MCF 10A (cell line): ENCODE measurements around the gene ADIG. TPM values are rescaled to one million over a fixed set of nuclear protein-coding genes. Genes with fewer than 3 reads are reported as not detected.

Experiments
- BruUV-seq: library from RNA; stranded (reverse); fragments of 400-500 nt; replicated peaks from 2 replicates; lab custom pipeline; 2021; lab: Mats Ljungman, UMichigan
- CTCF ChIA-PET: fragments of 300-600 bp; sonication (Branson Sonifier 250); formaldehyde crosslinking; extraction: SDS; loops from one replicate; lab custom pipeline; 2021; ENCODE audit warnings: antibody characterized with exemption, inconsistent platforms; lab: Yijun Ruan, JAX
- POLR2A ChIA-PET: fragments of 300-600, 350-650 bp; sonication (Branson Sonifier 250); formaldehyde crosslinking; extraction: SDS; loops from one replicate; lab custom pipeline; 2020; ENCODE audit warnings: antibody characterized with exemption, inconsistent platforms; lab: Yijun Ruan, JAX
- DNase-seq: peaks from one replicate; pipeline ENCODE4 v3.0.0-alpha.2; 2018; ENCODE audit not compliant: unreplicated experiment
- H3K27ac Mint-ChIP-seq: one replicate; pipeline ENCODE4 v1.8.0; 2022; ENCODE audit warnings: mild to moderate bottlenecking, low read depth, mixed read lengths; ENCODE audit not compliant: unreplicated experiment
- H3K27me3 Mint-ChIP-seq: one replicate; pipeline ENCODE4 v1.8.0; 2022; ENCODE audit warnings: mixed read lengths; ENCODE audit not compliant: insufficient read depth, unreplicated experiment
- H3K36me3 Mint-ChIP-seq: one replicate; pipeline ENCODE4 v1.8.0; 2022; ENCODE audit warnings: mild to moderate bottlenecking, moderate library complexity, mixed read lengths; ENCODE audit not compliant: insufficient read depth, unreplicated experiment
- H3K4me1 Mint-ChIP-seq: one replicate; pipeline ENCODE4 v1.8.0; 2022; ENCODE audit warnings: mixed read lengths; ENCODE audit not compliant: insufficient read depth, unreplicated experiment
- H3K4me3 Mint-ChIP-seq: one replicate; pipeline ENCODE4 v1.8.0; 2022; ENCODE audit warnings: mild to moderate bottlenecking, moderate library complexity, mixed read lengths; ENCODE audit not compliant: unreplicated experiment
- H3K9me3 Mint-ChIP-seq: one replicate; pipeline ENCODE4 v1.8.0; 2022; ENCODE audit warnings: mixed read lengths; ENCODE audit not compliant: unreplicated experiment
- CTCF ChIP-seq: fragments of 200-600 bp; IDR thresholded peaks from one replicate; pipeline ENCODE4 v1.8.0; 2022; ENCODE audit warnings: antibody characterized with exemption, mild to moderate bottlenecking; ENCODE audit not compliant: unreplicated experiment
- intact Hi-C: fragments of 100-400 bp; cut with micrococcal nuclease; formaldehyde crosslinking; loops from 2 replicates; pipeline ENCODE4 v1.14.1; 2022
- total RNA-seq: library from RNA; stranded (reverse); gene quantifications from 2 replicates; pipeline ENCODE4 v1.2.3, GENCODE V29; 2022

Gene ADIG
- total RNA-seq, 1 experiment from 2014 or later = not detected

- no TSS peak for BruUV-seq
- TF ChIP-seq CTCF = no peak
- no peak for DNase-seq
- H3K27me3 Mint-ChIP-seq = no peaks in the 10 kb centered on the region
- no peak overlapping the region for H3K27ac Mint-ChIP-seq
- no peaks in the 10 kb centered on the region for H3K36me3 Mint-ChIP-seq
- intact Hi-C loops = no loop called here
- H3K9me3 Mint-ChIP-seq = no peaks in the 10 kb centered on the region
- peaks cover 11% of the 10 kb centered on the region for H3K4me1 Mint-ChIP-seq
- POLR2A ChIA-PET = no interaction called here
- CTCF ChIA-PET = interaction anchor here (0.5 to 1.6 kb wide), 5 partner anchors 23 to 285 kb away, joined by 3 to 5 read pairs (median 3); no protein-coding TSS in a partner anchor
- H3K4me3 Mint-ChIP-seq = no peak overlapping the region
Observed at GRCh38 chr20:38609815-38610214, 28.8 kb downstream of the ADIG start.

DNA sequence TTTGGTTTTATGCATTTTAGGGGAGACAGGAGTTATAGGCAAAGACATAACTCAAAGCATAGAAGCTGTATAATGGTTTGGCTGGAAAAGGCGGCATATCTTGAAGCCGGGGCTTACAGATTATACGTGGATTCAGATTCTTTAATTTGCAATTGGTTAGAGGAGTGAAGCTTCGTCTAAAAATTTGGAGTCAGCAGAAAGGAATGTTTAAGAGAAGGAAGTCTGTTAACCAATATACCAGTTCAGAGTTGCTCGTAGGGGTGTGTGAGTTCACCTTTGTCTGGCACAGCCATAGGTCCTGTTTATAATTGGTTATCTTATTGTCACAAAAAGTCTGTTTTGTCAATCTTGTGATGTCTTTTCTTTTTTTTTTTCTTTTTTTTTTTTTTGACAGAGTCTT, 29.5 kb downstream of the ADIG start:
- H3K9me3 Mint-ChIP-seq = no peaks in the 10 kb centered on the region
- no peak overlapping the region for H3K27ac Mint-ChIP-seq
- DNase-seq = no peak
- TF ChIP-seq CTCF = no peak
- ChIA-PET POLR2A (no interaction called here), CTCF (interaction anchor here (0.8 to 1.6 kb wide), 2 partner anchors 122 to 283 kb away, joined by 3 to 5 read pairs; no protein-coding TSS in a partner anchor)
- no peaks in the 10 kb centered on the region for H3K36me3 Mint-ChIP-seq
- no TSS peak for BruUV-seq
- no peak overlapping the region for H3K4me3 Mint-ChIP-seq
- intact Hi-C loops = no loop called here
- peaks cover 5% of the 10 kb centered on the region for H3K4me1 Mint-ChIP-seq
- no peaks in the 10 kb centered on the region for H3K27me3 Mint-ChIP-seq

GRCh38 chr20:38612751-38613515, 31.9 kb downstream of the ADIG start:
- Mint-ChIP-seq H3K36me3 (no peaks in the 10 kb centered on the region), H3K9me3 (no peaks in the 10 kb centered on the region), H3K27me3 (no peaks in the 10 kb centered on the region), H3K4me1 (peaks cover 15% of the 10 kb centered on the region), H3K27ac (no peak overlapping the region), H3K4me3 (no peak overlapping the region)
- intact Hi-C loops = no loop called here
- ChIA-PET CTCF (interaction anchor here (0.6 to 1.8 kb wide), 5 partner anchors 21 to 655 kb away, joined by 3 to 10 read pairs (median 5); no protein-coding TSS in a partner anchor), POLR2A (interaction anchor here (0.7 to 3.3 kb wide), 3 partner anchors 9 to 1177 kb away, joined by 3 to 12 read pairs (median 3); no protein-coding TSS in a partner anchor)
- no peak for TF ChIP-seq CTCF
- BruUV-seq = no TSS peak
- no peak for DNase-seq

DNA sequence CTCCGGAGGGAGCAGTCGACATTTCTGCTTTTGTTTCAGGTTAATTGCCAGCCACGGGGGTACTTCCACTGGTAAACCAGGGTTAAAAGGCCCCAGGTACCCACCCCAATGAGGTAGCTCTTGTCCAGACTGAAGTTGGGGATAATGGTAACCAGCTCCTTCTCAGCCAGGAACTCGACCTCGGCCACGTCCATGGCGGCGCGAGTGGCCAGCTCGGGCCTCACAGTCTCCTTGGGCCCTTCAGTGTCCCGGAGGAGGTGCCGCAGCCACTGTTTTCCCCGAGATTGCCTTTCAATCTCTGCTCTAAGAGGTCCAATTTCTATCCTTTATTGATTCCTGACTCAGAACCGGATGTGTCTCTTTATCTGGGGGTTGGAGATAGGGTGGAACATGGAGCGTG, 34.3 kb downstream of the ADIG start:
- ChIA-PET CTCF (interaction anchor here (0.5 to 1.4 kb wide), 4 partner anchors 12 to 433 kb away, joined by 3 to 4 read pairs (median 4); no protein-coding TSS in a partner anchor), POLR2A (interaction anchor here (3.3 kb wide), 1 partner anchor 11 kb away, joined by 12 read pairs; no protein-coding TSS in a partner anchor)
- Mint-ChIP-seq H3K4me3 (no peak overlapping the region), H3K9me3 (no peaks in the 10 kb centered on the region), H3K36me3 (no peaks in the 10 kb centered on the region), H3K27me3 (peaks cover 12% of the 10 kb centered on the region), H3K4me1 (peaks cover 15% of the 10 kb centered on the region), H3K27ac (no peak overlapping the region)
- BruUV-seq = no TSS peak
- intact Hi-C loops = no loop called here
- DNase-seq = no peak
- TF ChIP-seq CTCF = no peak
